Choroid plexus epithelial cell (primary cell): ENCODE results near the gene EPHB6.

ENCODE experiments used
- DNase-seq: peaks from one replicate; pipeline ENCODE4 v3.0.0-alpha.2; 2010; ENCODE audit warnings: low read depth
- H3K4me3 ChIP-seq: 2 replicates; pipeline ENCODE4 v1.5.1; 2011; ENCODE audit warnings: low read depth, mild to moderate bottlenecking, control low read depth, low read length, moderate library complexity
- TF ChIP-seq, protein P1 (sequence below): conservative IDR thresholded peaks from 2 replicates; pipeline ENCODE4 v1.5.1; 2011; ENCODE audit warnings: low read depth, mild to moderate bottlenecking, control low read depth, inconsistent platforms, low read length, moderate library complexity

Gene EPHB6, protein sequence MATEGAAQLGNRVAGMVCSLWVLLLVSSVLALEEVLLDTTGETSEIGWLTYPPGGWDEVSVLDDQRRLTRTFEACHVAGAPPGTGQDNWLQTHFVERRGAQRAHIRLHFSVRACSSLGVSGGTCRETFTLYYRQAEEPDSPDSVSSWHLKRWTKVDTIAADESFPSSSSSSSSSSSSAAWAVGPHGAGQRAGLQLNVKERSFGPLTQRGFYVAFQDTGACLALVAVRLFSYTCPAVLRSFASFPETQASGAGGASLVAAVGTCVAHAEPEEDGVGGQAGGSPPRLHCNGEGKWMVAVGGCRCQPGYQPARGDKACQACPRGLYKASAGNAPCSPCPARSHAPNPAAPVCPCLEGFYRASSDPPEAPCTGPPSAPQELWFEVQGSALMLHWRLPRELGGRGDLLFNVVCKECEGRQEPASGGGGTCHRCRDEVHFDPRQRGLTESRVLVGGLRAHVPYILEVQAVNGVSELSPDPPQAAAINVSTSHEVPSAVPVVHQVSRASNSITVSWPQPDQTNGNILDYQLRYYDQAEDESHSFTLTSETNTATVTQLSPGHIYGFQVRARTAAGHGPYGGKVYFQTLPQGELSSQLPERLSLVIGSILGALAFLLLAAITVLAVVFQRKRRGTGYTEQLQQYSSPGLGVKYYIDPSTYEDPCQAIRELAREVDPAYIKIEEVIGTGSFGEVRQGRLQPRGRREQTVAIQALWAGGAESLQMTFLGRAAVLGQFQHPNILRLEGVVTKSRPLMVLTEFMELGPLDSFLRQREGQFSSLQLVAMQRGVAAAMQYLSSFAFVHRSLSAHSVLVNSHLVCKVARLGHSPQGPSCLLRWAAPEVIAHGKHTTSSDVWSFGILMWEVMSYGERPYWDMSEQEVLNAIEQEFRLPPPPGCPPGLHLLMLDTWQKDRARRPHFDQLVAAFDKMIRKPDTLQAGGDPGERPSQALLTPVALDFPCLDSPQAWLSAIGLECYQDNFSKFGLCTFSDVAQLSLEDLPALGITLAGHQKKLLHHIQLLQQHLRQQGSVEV

DNA sequence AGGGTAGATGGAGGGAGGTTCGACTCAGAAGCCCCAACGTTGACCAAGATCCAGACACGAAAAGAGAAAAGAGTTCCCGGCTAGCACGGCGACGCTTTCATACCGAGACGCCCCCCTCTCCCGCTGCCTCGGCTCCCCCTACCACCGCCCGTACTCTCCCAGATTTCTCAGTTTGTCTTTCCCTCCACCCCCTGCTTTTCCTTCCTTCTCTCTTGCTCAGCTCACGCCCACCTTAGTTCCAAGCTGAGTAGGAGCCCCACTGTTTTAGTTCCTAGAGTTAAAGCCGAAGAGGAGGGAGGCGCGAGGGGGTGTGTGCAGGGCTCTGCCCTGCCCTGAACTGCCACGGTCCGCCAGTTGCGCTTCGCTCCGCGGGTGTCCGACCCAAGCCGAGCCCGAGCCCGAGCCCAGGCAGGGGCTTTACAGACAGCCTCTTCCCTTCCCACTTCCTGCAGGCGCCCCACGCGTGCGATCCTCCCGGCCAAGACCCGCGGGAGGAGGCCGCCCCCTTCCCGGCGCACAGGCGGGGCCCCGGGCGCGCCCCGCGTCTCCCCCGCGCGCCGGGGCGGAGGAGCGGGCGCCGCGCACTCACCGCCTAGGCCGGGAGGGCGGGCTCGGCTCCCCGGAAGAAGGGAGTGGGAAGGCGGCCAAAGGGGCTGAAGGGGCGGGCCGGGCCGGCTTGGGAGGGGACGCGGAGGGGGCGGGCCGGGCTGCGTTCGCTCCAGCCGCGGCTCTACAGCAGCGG, at the start of gene EPHB6:
EPHB6 (plus strand) TSS at position 705 of the 742 bp plus-strand sequence. CDS start 8,152 bp downstream, outside the sequence.
- peak within 1 kb of the TSS; percentile 72 for H3K4me3 ChIP-seq
- TF ChIP-seq, protein P1, sequence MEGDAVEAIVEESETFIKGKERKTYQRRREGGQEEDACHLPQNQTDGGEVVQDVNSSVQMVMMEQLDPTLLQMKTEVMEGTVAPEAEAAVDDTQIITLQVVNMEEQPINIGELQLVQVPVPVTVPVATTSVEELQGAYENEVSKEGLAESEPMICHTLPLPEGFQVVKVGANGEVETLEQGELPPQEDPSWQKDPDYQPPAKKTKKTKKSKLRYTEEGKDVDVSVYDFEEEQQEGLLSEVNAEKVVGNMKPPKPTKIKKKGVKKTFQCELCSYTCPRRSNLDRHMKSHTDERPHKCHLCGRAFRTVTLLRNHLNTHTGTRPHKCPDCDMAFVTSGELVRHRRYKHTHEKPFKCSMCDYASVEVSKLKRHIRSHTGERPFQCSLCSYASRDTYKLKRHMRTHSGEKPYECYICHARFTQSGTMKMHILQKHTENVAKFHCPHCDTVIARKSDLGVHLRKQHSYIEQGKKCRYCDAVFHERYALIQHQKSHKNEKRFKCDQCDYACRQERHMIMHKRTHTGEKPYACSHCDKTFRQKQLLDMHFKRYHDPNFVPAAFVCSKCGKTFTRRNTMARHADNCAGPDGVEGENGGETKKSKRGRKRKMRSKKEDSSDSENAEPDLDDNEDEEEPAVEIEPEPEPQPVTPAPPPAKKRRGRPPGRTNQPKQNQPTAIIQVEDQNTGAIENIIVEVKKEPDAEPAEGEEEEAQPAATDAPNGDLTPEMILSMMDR = no peak
- DNase-seq = peak; percentile 61

DNA sequence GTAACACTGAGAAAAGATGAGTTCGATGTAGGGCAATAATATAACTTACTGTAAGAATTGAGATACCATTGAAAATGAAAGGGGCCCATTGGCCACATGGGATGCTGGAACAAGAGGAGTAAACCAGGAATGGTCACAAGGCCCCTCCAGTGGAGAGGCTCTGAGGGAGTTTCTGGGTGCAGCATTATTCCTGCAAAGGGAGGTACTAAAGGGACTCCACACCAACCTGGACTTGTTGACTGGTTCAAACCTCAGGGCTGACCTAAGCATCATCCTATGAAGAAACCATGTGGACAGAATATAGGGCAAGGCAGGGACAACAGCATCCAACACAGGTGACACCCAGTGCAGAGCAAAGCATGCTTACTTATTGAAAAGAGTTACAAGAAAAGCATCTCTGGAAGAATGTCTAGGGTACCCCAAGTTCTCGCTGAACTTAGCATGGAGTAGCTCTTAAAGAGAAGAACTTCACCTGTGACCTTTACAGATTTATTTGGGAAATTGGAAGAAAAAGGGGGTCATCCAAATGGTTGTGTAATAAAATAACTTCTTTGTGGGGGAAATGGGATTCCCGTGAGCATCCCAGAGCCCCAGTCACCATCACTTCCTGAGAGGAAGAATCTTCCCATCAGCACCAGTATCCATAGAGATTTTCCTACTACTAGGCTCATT, 49.4 kb upstream of the EPHB6 start:
- DNase-seq = no peak
- H3K4me3 ChIP-seq = no peak overlapping the region
- TF ChIP-seq, protein P1 = no peak

DNA sequence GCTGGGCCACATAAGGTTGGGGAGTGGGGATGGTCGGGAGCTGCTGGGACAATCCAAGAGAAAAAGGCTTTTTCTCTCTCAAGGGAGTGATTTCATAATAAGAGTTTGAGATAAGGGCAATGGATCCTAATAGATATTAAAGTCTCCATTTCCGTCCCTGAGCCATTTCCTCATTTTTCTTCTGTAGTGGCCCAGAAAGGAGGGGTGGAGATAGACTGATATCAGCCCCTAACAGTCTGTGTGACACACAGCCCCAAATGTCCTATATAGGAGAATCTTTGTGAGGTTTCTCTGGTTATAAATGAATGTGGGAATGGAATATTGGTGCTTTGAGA, 48.9 kb upstream of the EPHB6 start:
- no peak for DNase-seq
- TF ChIP-seq, protein P1 = no peak
- no peak overlapping the region for H3K4me3 ChIP-seq

DNA sequence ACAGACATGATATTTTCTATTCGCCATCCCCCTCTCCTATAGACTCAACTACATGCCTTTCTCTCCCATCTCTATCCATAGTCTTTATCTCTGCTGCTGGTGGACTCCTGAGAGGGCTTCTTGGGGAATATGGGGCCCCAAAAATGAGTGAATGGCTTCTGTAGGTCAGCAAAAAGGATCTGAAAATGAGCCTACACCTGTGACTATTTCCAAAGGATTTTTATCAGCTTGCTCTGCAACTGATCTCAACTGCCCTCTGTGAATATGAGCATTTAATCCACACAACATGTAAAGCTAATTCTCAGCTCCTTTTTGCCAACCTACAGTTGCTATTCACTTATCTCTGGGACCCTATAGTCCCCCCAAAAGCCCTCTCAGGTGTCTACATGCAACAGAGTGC, 47.9 kb upstream of the EPHB6 start:
- DNase-seq = no peak

DNA sequence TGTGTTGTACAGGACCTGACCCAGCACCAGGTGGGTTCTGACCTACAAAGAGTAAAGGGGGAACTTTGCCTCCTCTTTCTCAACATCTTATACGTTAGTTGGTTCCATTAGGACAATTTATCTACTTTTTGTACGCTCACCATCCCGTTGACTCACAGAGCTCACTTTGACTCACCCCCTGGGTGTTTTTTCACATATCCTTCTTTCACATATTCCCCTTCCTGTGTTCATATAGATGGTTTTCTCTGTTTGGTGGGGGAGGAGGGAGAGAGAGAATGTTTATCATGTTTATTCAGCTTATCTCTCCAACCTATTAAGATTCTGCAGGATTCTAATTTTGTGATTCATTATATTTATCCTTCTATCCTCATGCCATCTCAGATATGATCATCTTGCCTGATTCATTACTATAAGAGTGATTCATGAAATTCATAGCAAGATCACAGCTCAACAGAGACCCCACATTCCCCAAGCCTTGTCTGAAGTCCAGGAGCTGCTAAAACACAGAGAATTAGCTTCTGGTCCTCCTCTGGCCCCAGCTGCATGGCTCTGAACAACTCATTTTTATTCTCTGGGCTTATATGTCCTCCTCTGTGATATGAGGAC, 46.9 kb upstream of the EPHB6 start:
- TF ChIP-seq, protein P1 = no peak
- peak; percentile 47 for DNase-seq
- H3K4me3 ChIP-seq = no peak overlapping the region

More for the DNA sequence above, 47.9 kb upstream of the EPHB6 start:
- TF ChIP-seq, protein P1 = no peak
- H3K4me3 ChIP-seq = no peak overlapping the region

DNA sequence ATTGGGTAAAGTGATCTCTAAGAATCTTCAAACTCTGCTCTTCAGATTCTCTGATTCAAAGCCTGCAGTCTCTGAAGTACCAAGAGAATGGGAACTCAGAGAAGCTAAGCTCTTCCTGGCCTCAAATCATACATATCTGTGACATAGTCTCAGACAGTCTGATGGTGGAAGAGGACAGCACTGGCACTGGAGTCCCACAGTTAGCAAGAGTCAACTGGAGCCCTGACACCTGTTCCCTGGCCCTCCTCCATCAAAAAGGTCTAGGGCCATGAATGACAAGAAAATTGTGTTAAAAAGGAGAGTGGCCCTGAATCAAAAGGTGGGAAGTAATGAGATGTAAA, 46.4 kb upstream of the EPHB6 start:
- no peak for DNase-seq
- H3K4me3 ChIP-seq = no peak overlapping the region
- TF ChIP-seq, protein P1 = no peak
